HG03354 (cell line): Measurements from ENCODE around the gene TBC1D24.
"Not testable (repeated sequence)": the region's sequence is repeated elsewhere in the genome, so short reads cannot be mapped to it uniquely, and the experiment has no call there.

Experiments used
- ATAC-seq: cut with Tn5 transposase; IDR thresholded peaks from one replicate; pipeline ENCODE4 v1.9.1; 2021; ENCODE audit warnings: mild to moderate bottlenecking; ENCODE audit not compliant: unreplicated experiment, poor library complexity, severe bottlenecking

Gene TBC1D24

GRCh38 chr16:2527071-2527783, 52.3 kb downstream of the TBC1D24 start:
- ATAC-seq: no peak

GRCh38 chr16:2527784-2528100, 52.8 kb downstream of the TBC1D24 start:
- ATAC-seq: no peak

DNA sequence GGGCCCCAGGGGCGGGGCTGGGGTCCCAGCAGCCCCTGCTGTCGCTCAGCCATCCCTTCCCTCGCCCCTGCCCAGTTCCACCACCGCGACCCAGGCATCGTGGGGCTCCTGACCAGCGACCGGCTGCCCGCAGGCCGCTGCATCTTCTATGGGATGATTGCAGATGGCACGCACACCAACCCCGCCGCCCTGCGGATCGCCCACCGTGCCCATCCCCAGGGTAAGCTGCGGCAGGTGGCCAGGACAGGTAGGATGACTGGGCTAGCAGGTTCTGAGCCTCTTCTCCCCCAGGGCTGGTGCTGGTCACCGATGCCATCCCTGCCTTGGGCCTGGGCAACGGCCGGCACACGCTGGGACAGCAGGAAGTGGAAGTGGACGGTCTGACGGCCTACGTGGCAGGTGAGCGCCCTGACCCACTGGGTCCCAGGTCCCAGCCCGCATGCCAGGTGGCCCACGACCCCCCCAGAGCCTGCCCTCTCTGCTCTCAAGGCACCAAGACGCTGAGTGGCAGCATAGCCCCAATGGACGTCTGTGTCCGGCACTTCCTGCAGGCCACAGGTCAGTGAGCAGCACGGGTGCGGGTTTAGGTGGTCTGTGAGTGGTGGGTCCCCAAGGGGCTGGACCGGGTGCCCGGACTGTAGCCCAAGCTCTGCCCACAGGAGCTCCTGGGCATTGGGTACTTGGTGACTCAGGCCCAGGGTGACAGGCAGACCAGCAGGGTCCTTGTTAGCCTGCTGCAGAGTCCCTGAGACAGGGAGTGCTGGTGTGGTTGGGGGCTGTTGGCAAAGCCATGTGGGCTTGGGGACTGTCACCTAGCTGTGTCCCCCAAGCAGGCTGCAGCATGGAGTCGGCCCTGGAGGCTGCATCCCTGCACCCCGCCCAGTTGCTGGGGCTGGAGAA, 53.5 kb downstream of the TBC1D24 start:
- no peak for ATAC-seq

GRCh38 chr16:2529061-2529931, 54.4 kb downstream of the TBC1D24 start:
- no peak for ATAC-seq

GRCh38 chr16:2529961-2530628, 55.2 kb downstream of the TBC1D24 start:
- ATAC-seq: no peak

DNA sequence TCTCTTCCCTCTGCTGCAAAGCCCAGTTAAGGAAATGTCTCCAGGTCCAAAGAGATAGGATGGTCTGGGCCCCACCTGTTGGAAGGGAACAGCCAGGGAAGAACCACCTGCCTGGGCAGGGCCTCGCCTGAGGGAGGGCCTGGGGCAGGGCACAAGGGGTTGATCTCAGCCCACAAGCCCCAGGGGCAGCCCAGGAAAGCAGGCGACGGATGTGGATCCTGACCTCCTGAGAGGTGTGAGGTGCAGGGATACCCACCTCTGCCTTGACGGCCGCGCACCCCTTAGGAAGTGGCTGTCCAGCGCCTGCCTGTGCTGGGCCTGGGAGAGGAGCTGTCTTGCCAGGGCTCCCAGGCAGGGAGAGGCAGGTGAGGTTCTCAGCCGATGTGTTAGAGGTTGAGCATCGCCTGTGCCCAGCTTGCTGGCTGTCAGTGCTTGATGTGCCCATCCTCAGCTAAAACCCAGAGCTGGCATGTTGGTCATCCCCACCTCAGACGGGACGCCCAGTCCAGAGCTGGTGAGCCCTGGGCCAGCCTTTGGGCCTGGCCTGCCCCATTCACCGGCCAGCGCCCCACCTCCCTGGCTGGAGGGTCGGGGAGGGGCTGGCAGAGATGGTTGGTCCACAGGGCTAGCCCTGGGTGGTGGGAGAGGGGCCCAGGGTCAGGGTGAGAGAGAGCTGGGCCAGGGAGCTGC, 55.8 kb downstream of the TBC1D24 start:
- no peak for ATAC-seq

GRCh38 chr16:2531371-2531695, 56.4 kb downstream of the TBC1D24 start, which contains the start of gene CEMP1:
TSS of gene CEMP1 (minus strand) at chr16:2531408. CDS start at chr16:2531073, 335 bp downstream.
- peak; percentile 2 for ATAC-seq

DNA sequence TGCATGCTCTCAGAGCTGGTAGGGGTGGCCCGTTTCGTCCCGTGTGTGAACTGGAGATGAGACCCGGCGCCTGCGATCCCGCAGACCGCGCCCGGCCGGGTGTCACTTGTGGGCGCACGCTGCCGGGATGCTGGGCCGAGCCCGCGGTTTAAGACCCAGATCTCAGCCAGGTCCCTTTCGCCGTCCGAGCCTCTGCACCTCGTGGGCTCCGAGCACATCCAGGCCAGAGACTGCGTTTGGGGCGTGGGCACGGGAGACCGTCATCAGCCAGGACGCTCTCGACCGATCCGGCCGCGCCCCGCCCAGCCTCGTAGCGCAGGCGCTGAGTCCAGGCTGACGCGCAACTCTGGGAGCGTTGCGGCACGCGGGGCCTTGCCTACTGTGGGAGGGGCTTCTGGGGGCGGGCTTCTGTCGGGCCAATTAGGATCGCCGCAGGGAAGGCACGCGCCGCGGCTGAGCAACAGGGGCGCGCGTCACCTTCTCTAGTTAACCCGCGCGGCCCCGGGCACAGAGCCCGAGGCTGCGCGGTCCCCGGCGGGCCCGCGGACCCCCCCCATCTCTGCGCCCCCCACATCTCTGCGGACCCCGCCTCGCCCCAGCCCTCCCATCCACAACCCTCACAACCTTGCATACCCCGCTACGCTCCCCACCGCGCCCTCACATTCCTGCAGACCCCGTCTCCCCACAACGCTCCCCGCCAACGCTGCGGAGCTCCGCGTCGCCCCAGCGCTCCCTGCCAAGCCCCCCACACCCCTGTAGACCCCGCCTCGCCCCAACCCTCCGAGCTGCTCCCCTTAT, 57.0 kb downstream of the TBC1D24 start:
- peak; percentile 84 for ATAC-seq

GRCh38 chr16:2532494-2533141, 57.7 kb downstream of the TBC1D24 start:
- ATAC-seq: no peak

DNA sequence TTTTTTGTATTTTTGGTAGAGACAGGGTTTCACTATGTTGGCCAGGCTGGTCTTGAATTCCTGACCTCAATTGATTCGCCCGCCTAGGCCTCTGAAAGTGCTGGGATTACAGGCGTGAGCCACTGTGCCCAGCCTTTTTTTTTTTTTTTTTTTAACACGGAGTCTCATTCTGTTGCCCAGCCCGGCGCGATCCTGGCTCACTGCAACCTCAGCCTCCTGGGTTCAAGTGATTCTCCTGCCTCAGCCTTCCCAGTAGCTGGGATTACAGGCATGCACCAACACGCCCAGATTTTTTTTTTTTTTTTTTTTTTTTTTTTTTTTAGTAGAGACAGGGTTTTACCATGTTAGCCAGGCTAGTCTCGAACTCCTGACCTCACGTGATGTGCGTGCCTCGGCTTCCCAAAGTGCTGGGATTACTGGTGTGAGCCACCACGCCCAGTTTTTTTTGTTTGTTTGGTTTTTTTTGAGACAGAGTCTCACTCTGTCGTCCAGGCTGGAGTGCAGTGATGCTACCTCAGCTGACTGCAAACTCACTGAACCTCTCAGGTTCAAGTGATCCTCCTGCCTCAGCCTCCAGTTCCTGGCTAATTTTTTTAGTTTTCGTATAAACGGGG, 58.3 kb downstream of the TBC1D24 start:
- not testable (repeated sequence) for ATAC-seq

DNA sequence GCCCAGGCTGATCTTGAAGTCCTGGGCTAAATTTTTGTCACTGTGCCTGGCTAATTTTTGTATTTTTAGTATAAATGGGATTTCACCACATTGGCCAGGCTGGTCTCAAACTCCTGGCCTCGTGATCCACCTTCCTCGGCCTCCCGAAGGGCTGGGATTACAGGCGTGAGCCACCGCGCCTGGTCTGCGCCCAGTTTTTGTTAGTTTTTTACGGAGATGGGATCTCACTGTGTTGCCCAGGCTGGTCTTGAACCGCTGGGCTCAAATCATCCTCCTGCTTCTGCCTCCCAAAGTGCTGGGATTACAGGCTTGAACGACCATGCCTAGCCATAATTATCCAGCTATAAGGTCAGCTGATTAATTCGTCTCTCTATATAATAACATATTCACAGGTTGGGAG, 59.0 kb downstream of the TBC1D24 start:
- ATAC-seq: no peak

DNA sequence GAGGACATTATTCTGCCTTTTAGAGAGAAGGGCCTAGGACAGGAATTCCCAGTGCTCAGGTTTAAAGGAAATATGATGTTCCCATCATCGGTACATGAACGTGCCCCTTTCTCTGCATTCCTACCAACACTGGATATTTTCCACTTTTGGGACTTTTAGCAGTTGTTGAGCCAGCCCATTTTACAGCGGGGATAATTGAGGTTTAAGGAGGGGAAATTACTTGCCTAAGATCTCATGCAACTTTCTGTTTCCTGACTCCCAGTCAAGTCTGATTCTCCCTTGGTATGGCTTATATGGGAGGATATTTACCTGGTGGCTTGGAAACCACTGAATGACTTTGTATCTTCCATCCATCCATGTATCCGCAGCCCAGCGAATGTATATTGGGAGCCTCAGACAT, 59.4 kb downstream of the TBC1D24 start:
- not testable (repeated sequence) for ATAC-seq

GRCh38 chr16:2535625-2536013, 60.7 kb downstream of the TBC1D24 start:
- ATAC-seq: no peak

DNA sequence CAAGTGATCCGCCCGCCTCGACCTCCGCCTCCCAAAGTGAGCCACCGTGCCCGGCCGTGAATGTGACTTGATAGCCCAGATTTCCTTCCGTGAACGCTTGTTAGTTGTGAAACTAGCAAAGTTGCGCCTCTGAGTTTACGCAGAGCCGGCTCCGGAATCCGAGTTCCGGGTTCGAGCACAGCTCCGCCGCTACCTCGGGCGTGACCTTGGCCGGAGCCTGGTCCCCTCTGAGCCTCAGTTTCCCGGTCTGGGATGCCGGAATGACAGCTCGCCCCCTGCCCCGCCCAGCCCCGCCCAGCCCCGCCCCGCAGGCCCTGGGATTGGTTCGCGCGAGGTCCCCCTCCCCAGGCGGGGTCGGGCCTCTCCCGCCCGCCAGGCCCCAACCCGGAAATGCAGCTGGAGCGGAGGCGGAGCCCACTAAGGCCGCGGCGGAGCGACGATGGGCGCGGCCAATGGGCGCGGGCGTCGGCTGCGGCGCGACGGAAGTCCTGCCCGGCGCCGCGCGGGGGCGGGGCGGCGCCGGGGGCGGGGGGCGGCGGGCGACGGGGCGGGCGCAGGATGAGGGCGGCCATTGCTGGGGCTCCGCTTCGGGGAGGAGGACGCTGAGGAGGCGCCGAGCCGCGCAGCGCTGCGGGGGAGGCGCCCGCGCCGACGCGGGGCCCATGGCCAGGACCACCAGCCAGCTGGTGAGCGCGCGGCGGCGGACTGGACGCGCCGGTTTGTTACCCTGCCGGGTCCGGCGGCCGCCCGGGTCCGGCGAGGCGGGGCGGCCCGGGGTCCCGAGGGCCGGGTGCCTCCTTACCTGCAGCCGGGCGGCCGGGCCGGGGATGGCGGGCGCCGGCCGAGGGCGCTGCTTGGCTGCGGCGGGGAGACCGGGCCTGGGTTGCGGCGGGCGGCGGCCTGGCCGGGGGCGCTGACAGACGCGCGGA, 62.8 kb downstream of the TBC1D24 start, which contains the start of gene PDPK1:
PDPK1 (plus strand) TSS at position 571 of the 929 bp plus-strand sequence; CDS start at position 663, 92 bp downstream.
- peak; percentile 83 for ATAC-seq

DNA sequence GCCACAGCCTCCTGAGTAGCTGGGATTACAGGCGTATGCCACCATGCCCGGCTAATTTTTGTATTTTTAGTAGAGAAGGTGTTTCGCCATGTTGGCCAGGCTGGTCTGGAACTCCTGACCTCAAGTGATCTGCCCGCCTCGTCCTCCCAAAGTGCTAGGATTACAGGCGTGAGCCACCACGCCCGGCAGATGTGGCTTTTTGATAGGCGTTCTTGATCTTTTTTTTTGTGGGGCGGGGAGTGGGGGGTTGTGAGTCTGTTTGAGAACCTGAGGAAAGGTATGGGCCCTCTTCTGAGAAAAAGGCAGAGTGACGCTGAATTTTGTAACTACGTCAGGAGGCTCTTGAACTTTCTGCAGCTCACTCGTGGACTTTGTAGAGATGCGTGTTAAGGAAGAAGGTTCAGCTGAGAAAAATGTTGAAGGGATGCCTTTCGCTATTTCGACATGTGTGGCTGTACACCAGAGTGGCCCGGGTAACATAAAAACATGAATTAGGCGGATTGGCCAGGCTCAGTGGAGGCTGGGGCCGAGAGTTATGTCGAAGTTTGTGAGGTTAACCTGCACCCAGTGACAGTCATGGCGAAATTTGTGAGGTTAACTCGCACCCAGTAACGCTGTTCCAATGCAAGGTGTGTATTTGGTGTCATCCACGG, 64.4 kb downstream of the TBC1D24 start:
- not testable (repeated sequence) for ATAC-seq
